Measurements from ENCODE around the gene INO80. TPM values are rescaled to one million over a fixed set of nuclear protein-coding genes. Genes with fewer than 3 reads are reported as not detected.

Gene INO80
- total RNA-seq, 2 donors from 2014 or later = 24.7 to 27.9 TPM

GRCh38 chr15:40929660-40930429 lies 186.2 kb downstream of the INO80 start:
- Mint-ChIP-seq H3K27me3 (ENCODE audit: low read depth) (peaks cover 59% of the 10 kb centered on the region), H3K36me3 (ENCODE audit: insufficient read depth in 2 of 2) (peaks cover 0 to 2% of the 10 kb centered on the region in 2 donors), H3K27ac (no peak overlapping the region), H3K4me3 (peak overlapping the region; percentile 83 to 86), H3K9me3 (no peaks in the 10 kb centered on the region), H3K4me1 (ENCODE audit: low read depth) (peaks cover 40% of the 10 kb centered on the region)
- ATAC-seq (replicated peaks in 1 of 2) (peak; percentile 12), DNase-seq (peak; percentile 23 to 25)

Other genes starting within 250 kb of the INO80 start
- under 1 TPM; 0.14 to 0.23 TPM for gene RHOV, start 242.0 kb downstream of the INO80 start, total RNA-seq
- 10 to 100 TPM; 10.7 to 12.1 TPM for gene VPS18, start 221.8 kb downstream of the INO80 start, total RNA-seq
- under 1 TPM; 0.12 to 0.19 TPM for gene DLL4, start 186.9 kb downstream of the INO80 start, total RNA-seq
- 10 to 100 TPM; 77.8 to 83.0 TPM for gene CHAC1, start 162.8 kb downstream of the INO80 start, total RNA-seq
- gene EXD1, start 114.5 kb upstream of the INO80 start, total RNA-seq = not detected
- 10 to 100 TPM; 45.0 to 46.7 TPM for gene CHP1, start 115.0 kb upstream of the INO80 start, total RNA-seq
- 10 to 100 TPM; 15.3 TPM for gene OIP5, start 216.3 kb upstream of the INO80 start, total RNA-seq
- gene NUSAP1, start 216.6 kb upstream of the INO80 start, total RNA-seq = 100 to 1,000 TPM; 179 to 184 TPM

All from activated T-cell treated with anti-CD3 and anti-CD28 coated beads, Interleukin-2, amount 50 U/mL, for 72 hours (primary cell).